GM12891 (cell line): Measurements from ENCODE around the gene ANKRD34C.

ENCODE experiments used
- DNase-seq: peaks from one replicate; pipeline ENCODE4 v3.0.0; 2011; ENCODE audit warnings: low spot score; ENCODE audit not compliant: insufficient read length
- FAIRE-seq: peaks from 2 replicates; lab custom pipeline; 2011; peaks lifted over from hg19 to GRCh38; lab: Jason Lieb, UNC
- PAX5 ChIP-seq: IDR thresholded peaks from 2 replicates; pipeline ENCODE4 v1.6.1; 2011; ENCODE audit warnings: low read length, moderate library complexity, mild to moderate bottlenecking; ENCODE audit not compliant: insufficient read depth, severe bottlenecking
- POLR2A ChIP-seq: IDR thresholded peaks from 2 replicates; pipeline ENCODE4 v1.6.1; 2011; ENCODE audit warnings: low read depth, low read length, control low read depth
- POLR2AphosphoS5 ChIP-seq: IDR thresholded peaks from 2 replicates; pipeline ENCODE4 v1.6.1; 2011; ENCODE audit warnings: low read depth, low read length, control low read depth
- POU2F2 ChIP-seq: IDR thresholded peaks from 2 replicates; pipeline ENCODE4 v1.6.1; 2011; ENCODE audit warnings: low read depth, mild to moderate bottlenecking, control low read depth, low read length, moderate library complexity
- SPI1 ChIP-seq: IDR thresholded peaks from 2 replicates; pipeline ENCODE4 v1.6.1; 2011; ENCODE audit warnings: low read depth, low read length, control low read depth
- TAF1 ChIP-seq: IDR thresholded peaks from 2 replicates; pipeline ENCODE4 v1.6.1; 2011; ENCODE audit warnings: low read depth, low read length, control low read depth

ANKRD34C gene

DNA sequence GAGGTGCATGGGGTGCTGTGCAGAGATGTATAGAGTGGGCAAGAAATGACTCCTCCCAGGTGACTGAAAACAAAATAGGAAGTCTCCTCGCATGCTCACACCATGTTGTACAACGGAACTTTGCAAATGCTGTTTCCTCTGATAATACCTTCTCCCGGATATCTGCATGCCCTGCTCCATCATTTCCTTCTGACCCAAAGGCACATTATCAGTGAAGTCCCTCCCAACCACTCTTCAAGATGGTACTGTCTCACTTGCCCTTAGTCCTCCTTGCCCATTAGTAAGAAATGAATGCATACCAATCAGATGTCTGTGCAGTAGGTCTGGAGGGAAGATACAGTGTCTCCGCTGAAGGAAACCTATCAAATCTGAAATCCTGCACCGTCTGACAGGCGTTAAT lies 40.4 kb downstream of the ANKRD34C start:
- DNase-seq: no peak
- FAIRE-seq: no peak
- TF ChIP-seq POLR2A: no peak
- TF ChIP-seq PAX5: no peak
- no peak for TF ChIP-seq SPI1
- no peak for TF ChIP-seq POU2F2
- TF ChIP-seq POLR2AphosphoS5: no peak
- no peak for TF ChIP-seq TAF1

- FAIRE-seq (no peak), DNase-seq (no peak)
- TF ChIP-seq POLR2AphosphoS5 (no peak), POU2F2 (no peak), SPI1 (no peak), POLR2A (no peak), PAX5 (no peak), TAF1 (no peak)
Measured at GRCh38 chr15:79329171-79329611, 46.7 kb downstream of the ANKRD34C start.
